Activated CD4-positive, CD25-positive, alpha-beta regulatory T cell treated with anti-CD3 and anti-CD28 coated beads, Interleukin-2, amount 50 U/mL, for 72 hours (primary cell): ENCODE measurements around the gene HPDL.
A peak's percentile ranks its signal among the peaks of the same experiment; 100 is the strongest.
"Not testable (repeated sequence)": the region's sequence is repeated elsewhere in the genome, so short reads cannot be mapped to it uniquely, and the experiment has no call there.

Experiments used
- DNase-seq: peaks from one replicate; pipeline ENCODE4 v3.0.0; 2021

Gene HPDL

DNA sequence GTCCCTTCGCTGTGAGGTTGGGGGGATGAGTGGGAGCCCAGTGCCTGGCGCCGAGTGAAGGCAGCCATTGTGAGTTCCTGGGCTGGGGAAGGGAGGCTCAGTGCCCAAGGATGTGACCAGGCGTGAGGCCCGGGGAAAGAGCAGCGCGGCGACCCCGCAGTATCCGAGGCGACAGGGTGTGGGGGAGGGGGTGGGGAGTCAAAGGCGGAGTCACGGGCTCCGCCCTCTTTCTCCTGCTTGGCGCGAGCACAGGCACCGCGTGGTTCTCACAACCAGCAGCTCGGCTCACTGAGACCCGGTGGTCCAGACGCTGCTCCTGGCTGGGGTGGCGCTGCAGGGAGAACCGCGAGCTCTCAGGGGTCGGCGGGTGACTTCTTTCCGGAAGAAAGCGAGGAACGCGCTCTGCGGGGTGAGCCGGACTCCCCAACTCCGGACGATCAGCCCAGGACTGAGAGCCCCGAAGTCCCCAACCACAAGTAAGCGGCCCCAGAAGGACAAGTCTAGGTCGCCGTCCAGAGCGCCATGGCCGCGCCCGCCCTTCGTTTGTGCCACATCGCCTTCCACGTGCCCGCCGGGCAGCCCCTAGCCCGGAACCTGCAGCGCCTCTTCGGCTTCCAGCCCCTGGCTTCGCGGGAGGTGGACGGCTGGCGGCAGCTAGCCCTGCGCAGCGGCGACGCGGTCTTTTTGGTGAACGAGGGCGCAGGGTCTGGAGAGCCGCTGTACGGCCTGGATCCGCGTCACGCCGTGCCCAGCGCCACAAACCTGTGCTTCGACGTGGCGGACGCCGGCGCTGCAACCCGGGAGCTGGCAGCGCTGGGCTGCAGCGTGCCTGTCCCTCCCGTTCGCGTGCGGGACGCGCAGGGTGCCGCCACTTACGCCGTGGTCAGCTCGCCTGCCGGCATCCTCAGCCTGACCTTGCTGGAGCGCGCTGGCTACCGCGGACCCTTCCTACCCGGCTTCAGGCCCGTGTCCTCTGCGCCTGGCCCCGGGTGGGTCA lies at the start of gene HPDL:
TSS of gene HPDL (plus strand) at position 269 of the 997 bp plus-strand sequence. CDS start at position 523, 254 bp downstream.
- DNase-seq: no peak

DNA sequence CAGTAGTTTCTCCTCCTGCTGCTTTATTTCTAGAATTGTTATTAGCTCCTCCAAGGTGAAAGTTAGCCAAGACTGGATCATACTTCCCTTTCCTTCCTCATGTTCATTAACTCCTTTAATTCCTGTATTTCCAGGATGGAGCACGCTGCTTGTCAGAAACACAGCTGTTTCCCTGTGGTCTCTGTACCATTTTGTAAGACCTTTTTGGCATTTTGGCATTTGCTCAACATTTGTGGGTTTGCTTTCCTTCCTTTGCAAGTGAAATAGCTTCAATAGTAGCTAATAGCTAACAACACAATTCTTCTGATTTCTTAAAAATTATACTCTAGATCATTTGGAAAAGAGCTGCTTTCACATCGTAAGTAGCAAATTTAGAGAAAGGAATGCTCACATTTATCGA lies 44.3 kb upstream of the HPDL start:
- DNase-seq: no peak

DNA sequence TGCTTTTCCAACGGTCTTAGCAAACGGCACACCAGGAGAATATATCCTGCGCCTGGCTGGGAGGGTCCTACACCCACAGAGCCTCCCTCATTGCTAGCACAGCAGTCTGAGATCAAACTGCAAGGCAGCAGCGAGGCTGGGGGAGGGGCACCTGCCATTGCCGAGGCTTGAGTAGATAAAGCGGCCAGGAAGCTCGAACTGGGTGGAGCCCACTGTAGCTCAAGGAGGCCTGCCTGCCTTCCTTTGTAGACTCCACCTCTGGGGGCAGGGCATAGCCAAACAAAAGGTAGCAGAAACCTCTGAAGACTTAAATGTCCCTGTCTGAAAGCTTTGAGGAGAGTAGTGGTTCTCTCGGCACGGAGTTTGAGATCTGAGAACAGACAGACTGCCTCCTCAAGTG lies 41.8 kb upstream of the HPDL start:
- DNase-seq: not testable (repeated sequence)

DNA sequence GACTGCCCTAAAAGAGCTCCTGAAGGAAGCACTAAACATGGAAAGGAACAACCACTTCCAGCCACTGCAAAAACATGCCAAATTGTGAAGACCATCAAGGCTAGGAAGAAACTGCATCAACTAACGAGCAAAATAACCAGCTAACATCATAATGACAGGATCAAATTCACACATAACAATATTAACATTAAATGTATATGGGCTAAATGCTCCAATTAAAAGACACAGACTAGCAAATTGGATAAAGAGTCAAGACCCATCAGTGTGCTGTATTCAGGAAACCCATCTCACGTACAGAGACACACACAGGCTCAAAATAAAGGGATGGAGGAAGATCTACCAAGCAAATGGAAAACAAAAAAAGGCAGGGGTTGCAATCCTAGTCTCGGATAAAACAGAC lies 40.2 kb upstream of the HPDL start:
- not testable (repeated sequence) for DNase-seq

DNA sequence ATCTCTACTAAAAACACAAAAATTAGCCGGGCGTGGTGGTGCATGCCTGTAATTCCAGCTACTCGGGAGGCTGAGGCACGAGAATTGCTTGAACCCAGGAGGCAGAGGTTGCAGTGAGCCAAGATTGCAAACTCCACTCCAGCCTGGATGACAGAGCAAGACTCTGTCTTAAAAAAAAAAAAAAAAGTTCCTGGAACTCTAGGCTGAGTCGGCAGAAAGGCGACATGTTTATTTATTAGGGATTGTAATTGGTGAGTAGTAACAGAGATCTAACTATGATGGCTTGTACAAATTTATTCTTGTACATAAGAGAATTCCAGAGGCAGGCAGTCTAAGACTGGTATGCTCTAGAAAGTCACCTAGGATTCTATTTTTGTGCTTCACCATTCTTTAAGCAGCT lies 35.7 kb upstream of the HPDL start:
- not testable (repeated sequence) for DNase-seq

DNA sequence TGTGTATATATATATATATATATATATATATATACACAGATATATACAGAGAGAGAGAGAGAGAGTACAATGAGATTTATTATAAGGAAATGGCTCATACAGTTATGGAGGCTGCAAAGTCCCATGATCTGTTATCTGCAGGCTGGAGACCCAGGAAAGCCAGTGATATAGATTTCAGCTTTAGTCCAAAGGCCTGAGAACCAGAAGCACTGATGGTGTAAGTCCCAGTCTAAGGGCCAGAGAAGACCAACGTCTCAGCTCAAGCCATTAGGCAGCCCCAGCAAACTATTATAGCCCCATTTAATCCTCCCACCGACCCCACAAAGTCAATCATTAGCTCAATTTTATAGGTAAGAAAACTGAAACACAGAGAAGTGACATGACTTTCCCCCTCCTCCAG lies 35.0 kb upstream of the HPDL start:
- DNase-seq: no peak

DNA sequence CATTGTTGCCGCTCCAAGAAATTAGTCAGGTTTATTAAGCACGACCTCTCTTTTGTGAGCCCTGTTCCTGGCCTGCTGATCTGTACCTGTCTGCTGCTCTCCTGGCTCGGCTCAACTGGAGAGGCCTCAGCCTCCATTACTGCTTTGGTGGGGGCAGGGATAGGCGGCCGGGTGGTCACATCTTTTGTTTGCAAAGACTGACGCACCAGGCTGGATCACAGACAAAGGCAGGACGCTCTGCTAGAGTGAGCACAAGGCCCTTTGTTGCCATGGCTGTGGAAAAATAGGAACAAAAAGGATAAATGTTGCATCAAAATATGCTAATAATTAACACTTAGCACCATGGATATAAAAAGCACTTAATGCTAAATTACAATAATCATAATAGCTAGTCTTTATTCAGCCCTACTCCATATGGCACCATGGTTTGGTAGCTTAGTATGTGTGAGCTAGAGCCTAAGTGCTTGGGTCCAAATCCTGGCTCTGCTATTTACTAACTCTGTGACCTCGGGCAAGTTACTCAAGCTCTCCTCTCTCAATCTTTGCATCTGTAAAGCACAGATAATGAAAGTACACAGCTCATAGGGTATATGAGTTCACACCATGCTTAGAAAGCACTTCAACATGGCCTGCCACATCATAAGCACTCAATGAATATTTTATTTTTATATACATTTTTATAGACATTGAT lies 28.9 kb upstream of the HPDL start:
- DNase-seq: no peak

DNA sequence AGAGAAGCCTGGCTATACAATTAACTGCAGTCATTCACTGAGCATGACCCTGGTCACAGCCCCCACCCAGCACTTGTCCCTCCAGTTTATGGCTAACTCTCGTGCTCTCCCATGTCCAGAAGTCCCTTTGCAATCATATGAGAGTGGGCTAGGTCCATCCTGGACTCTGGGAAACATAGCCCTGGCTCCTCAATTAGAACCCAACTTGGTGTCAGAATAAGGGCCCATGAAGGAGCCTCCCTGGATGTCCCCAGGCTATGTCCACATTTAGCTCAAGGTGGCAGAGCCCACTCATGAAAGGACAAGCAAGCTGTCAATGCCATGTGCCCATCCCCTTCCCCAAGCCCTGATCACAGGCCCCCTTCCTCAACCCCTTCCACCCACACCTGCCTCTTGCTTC lies 27.4 kb upstream of the HPDL start:
- no peak for DNase-seq

DNA sequence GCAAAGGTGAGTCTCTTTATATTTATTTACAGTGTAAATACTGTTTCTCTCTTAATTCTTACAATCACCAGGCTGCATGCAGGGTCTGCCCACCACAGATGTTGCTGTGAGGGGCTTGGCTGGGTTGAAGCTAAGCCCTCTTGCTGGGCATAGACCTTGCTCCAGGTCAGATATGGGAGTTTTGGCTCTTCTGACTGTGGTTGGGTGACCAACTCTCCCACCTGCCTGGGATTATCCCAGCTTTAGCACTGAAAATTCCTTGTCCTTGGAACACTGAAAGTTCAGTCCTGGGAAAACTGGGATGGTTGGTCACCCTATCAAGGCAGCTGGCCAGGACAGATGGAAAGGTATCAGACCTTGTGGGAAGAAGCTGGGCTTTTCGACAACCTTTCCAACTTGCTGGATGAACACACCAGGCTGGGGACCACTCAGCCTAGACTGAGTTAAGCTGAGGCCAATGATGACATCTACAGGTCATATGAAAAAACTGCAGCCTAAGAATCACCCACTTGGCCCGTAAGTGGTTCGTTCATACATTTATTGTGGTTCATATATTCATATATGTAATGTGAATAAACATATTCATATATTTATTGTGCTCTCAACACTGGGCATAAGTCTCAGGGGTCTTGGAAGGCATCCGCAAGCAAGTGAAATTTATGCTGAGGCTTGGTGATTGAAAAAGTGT lies 26.6 kb upstream of the HPDL start:
- no peak for DNase-seq

DNA sequence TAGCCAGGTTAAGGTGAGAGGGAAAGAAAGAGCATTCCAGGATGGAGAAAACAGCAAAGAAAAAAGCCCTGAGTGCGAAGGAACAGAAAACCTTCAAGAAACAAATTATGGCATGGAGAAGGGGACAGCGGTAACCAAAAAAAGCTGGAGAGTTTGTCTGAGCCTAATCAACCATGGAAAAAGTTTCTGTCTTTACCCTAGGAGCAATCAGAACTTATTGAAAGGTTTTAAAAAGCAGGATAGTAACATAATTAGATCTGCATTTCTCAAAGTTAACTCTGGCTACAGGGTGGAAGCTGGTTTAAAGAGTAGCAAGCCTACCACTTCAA lies 26.1 kb upstream of the HPDL start:
- DNase-seq: no peak

DNA sequence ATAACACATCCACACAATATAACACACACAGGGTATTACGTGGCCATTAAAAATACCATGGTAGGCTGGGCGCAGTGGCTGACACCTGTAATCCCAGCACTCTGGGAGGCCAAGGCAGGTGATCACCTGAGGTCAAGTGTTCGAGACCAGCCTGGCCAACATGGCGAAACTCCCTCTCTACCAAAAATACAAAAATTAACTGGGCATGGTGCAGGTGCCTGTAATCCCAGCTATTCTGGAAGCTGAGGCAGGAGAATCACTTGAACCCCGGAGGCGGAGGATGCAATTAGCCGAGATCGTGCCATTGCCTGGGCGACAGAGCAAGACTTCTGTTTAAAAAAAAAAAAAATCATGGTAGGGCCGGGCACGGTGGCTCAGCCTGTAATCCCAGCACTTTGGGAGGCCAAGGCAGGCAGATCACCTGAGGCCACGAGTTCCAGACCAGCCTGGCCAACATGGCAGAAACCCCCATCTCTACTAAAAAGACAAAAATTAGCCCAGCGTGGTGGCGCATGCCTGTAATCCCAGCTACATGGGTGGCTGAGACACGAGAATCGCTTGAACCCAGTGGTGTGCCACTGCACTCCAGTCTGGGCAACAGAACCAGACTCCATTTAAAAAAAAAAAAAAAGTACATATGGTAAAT lies 24.1 kb upstream of the HPDL start:
- DNase-seq: no peak

DNA sequence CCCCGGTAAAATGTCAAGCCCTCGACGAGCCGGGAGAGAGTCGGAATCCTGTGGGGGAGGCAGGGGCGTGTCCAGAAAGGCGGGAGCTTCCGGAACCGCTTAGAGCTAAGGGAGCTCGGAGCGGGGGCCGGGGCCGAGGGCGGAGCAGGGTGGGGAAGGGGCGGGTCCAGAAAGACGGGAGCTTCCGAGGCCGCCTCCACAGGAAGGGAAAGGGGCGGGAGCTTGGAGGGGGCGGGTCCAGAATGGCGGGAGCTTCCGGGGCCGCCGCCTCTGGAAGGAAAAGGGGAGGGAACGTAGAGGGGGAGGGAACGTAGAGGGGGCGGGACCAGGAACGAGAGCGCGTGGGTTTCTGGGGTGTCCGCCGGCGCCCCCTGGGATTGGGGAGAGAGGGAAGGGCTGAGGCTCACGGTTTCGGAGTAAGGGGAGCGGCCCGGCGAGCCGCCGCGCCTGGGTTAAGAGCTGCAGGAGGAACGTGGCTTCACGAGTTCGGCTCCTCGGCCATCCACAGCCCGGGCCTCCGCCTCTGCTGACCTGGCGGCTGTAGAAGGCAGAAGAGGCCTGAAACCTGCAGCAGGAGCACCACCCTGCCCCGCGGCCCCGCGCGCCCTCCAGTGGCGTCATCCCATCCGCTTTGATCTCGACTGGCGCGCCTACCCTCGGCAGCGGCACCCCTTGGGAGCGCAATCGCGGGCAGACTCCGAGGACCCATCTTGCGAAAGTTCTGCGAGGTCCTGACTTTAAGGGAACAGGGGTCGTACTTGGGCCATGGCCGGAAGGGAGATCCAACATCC lies 23.0 kb upstream of the HPDL start:
- peak; percentile 92 for DNase-seq

DNA sequence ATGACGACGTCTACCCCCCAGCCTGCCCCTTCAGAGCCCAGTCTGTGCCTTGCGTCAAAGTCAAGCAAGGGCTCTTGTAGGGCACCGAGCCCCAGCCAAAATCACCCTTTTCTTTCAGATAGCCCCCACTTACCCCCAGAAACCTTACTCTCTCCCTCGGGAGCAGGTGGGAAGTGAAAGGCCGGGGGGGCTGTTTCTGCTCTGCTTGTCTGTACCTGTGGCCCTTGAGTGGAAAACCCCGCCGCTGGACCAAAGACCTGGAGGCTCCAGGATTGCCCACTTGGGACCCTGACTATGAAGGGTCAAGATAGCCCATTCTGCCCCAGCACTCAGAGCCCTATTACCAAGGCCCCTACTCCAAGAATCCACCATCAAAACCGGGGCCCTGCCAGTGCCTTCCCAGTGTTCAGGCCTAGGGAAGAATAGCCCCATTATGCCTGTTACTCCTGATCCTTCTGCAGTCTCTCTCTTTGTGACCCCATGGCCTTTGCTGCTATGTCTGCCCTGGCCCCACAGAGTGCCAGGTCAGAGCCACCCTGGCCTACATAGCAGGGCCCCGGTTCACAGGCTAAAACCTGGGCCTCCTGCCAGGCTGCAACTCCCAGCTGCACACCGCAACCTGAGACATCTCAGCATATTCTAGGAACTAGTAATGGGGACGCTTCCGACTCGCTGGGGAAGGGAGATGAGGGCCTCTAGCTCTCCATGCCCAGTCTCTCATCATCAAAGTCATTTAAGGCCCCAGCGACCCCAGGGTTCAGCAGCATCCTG lies 22.2 kb upstream of the HPDL start:
- DNase-seq: no peak

DNA sequence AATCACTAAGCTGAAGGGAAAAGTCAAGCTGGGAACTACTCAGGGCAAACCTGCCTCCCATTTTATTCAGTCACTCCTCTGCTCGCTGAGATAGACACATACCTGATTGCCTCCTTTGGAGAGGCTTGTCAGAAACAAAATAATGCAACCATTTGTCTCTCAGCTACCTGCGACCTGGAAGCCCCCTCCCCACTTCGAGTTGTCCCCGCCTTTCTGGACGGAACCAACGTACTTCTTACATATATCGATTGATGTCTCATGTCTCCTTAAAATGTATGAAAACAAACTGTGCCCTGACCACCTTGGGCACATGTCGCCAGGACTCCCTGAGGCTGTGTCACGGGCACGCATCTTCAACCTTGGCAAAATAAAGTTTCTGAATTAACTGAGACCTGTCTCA lies 21.5 kb upstream of the HPDL start:
- DNase-seq: no peak

DNA sequence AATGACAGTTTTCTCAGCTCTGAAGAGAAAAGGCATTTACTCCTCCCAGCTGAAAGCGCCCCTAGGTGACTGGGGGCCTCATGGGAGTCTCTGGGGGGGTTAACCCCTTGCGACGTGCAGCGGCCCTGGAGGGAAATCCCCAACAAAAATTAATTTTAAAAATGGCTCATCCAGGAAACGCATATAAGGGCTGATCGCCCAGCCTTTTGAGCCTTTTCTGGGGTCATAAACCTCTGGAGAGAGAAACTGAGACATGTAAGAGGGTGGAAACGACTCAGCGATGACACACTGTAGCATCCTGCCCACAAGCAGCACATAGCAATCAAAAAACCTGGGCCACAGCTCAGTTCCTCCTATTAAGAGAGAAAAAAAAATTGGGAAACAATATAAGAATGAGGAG lies 20.4 kb upstream of the HPDL start:
- DNase-seq: no peak

DNA sequence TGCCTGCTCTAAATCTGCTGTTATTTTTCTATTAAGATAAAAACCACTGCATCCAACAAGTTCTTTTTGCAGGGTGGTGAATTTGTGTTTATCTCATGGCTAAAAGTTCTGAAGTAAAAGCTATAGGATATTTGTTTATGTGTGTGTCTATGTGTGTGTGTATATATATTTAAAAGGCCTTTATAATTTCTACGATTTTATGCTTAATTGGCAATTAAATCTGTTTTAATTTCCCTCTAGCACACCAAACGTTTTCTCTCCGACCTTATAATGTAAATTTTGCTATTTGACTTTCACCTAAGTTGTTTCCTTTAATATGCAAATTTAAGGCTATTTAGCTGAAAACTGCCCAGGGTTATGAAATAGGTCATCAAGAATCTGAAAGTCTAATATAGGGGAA lies 19.8 kb upstream of the HPDL start:
- DNase-seq: no peak

DNA sequence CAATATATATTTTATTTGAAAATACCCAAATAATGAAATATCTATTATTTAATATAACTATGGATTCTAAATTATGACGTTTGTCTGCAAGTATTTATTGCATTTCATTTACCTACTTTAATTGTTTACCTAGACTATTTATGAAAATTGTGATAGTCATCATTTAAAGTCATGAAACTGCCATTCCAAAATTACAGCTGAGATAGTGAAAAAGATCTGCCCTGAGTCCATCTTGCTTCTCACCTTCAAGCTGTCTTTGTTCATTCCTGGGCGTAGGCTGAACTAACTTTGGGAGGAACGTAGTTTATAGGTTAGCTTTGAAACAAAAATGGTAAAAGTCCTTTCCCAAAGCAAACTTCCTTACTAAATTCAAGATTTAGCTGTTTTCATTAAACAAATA lies 12.4 kb upstream of the HPDL start:
- DNase-seq: no peak

DNA sequence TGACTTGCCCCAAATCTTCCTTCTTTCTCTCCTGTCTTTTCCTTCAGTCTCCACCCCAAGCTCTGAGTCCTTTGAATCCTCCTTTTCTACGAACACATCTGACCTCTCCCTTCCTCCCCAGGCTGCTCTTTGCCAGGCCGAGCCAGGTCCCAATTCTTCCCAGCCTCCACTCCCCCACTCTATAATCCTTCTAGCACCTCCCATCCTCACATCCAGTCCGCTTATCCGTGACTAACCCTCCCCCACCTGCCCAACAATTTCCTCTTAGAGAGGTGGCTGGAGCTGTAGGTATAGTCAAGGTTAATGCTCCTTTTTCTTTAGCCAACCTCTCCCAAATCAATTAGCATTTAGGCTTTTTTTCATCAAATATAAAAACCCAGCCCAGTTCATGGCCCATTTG lies 9.5 kb upstream of the HPDL start:
- no peak for DNase-seq

DNA sequence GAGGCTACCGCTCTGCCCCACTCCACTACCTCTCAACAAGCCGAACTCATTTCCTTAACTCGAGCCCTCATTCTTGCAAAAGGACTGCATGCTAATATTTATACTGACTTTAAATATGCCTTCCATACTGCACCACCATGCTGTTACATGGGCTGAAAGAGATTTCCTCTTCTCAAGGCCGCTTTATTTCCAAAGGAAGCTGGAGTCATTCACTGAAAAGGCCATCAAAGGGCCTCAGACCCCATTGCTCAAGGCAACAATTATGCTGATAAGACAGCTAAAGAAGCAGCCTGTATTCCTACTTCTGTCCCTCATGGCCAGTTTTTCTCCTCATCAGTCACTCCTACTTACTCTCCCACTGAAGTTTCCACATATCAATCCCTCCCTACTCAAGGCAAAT lies 6.9 kb upstream of the HPDL start:
- DNase-seq: no peak

DNA sequence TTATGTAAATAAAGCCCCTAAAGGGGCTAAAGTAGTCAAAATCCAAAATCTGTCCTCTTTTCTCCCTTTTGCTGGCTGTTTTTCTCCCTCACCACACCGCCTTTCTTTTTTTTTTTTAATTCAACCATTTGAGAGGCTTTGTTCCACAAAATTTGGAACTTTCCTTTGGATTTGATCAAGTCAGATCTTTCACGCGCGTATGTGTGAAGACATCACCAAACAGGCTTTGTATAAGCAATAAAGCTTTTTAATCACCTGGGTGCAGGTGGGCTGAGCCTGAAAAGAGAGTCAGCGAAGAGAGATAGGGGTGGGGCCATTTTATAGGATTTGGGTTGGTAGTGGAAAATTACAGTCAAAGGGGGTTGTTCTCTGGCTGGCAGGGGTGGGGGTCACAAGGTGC lies 5.3 kb upstream of the HPDL start:
- DNase-seq: no peak

DNA sequence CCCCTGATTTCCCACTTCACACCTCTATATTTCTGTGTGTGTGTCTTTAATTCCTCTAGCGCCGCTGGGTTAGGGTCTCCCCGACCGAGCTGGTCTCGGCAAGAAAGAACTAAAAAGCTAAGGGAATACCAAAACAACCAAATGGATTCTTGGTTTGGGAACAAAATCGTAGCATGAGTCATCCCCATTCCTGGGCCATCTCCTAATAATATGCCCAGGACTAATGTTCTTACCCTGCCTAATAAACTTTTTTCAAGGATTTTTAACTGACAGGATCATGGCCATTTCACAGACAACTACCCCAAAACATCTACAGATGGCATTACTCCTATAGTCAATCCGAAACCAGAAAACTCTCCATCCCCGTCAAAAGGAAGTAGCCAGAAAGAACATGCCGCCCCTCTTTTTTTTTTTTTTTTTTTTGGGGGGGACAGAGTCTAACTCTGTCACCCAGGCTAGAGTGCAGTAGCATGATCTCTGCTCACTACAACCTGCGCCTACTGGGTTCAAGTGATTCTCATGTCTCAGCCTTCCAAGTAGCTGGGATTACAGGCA lies 4.1 kb upstream of the HPDL start:
- DNase-seq: no peak
